Endometrium (tissue), 2 donors: ENCODE results near the gene QPCT.
"Not testable (repeated sequence)": the region's sequence is repeated elsewhere in the genome, so short reads cannot be mapped to it uniquely, and the experiment has no call there.

Experiments
- FAIRE-seq: peaks from 2 replicates; lab custom pipeline; 2012; peaks lifted over from hg19 to GRCh38; lab: Jason Lieb, UNC
- donor health status: control.
- donor health status: control.

The QPCT gene

DNA sequence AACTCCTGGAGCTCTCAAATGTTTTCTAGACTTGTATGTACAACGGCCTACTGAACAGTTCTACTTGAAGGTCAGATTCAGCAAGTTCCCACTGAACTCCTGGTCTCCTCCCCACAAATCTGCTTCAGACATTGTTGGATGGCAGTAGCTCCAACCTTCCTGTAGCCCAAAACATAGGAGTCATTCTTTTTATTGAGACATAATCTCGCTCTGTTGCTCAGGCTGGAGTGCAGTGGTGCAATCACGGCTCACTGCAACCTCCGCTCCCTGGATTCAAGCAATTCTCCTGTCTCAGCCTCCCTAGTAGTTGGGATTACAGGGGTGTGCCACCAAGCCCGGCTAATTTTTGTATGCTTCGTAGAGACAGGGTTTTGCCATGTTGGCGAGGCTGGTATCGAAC lies 47.3 kb downstream of the QPCT start:
- no peak for FAIRE-seq

DNA sequence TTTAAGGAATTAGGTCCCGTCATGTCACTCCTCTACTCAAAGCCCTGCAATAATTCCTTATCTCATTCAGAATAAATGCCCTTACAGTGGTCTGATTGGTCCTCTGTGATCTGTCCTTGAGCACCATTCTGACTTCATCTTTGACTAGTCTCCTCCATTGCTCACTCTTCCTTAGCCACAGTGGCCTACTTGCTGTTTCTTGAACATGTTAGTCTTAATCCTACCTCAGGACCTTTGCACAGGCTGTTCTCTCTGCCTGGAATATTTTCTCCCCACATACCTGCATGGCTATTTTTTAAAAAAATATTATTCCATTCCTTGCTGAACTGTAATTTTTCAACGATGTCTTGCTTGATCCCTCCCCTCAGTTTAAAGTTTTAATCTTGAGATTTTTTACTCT lies 48.0 kb downstream of the QPCT start:
- FAIRE-seq, result no peak

DNA sequence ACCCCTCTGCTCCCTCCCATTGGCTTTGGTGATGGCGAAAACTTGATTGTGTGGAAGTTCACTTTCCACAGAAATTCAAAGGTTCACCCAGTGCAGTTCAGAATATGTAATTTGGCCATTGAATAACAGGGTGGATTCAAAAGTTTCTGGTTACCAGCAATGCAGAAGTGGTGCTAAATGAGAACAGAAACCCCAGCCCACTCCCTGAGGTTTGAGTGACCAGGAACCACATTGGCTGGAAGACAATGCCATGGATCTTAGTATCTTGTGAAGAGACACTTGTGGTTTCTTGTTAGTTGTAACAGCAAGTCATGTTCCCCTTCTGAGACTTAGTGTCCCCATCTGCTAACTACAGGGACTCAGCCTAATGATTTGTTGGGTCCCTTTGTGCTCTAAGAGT lies 49.8 kb downstream of the QPCT start:
- no peak for FAIRE-seq

DNA sequence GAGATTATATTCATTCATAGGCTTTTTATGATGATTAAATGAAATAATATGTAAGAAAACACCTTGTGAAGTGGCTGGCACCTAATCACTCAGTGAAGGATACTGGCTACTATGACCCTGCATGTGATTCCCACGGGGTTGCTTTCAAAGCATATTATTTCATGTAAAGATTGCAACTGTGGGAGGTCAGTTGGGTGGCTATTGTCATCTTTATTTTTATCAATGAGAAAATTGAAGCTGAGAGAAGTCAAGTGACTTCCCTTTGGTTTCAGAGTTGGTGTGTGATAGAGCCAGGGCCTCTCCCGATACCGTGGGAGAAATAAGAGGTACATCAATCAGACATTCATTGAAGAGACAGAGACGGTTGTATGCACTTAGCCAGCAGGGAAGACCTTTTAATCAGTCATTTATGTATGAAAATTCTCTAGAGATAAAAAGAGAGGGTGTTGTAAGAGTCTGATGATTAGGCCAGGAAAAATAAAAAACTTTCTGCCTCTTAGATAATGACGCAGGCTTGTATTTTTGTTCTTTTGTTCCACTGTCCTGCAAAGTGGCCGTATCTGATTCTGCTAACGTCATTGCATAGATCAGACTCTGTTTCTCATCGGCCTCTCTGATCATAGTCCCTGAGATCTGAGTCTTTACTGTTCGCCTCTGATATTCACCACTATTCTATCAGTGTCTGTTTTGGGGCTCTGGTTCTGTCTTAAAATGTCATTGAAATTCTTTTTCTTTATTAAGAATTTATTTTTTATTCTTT lies 50.5 kb downstream of the QPCT start:
- no peak for FAIRE-seq

DNA sequence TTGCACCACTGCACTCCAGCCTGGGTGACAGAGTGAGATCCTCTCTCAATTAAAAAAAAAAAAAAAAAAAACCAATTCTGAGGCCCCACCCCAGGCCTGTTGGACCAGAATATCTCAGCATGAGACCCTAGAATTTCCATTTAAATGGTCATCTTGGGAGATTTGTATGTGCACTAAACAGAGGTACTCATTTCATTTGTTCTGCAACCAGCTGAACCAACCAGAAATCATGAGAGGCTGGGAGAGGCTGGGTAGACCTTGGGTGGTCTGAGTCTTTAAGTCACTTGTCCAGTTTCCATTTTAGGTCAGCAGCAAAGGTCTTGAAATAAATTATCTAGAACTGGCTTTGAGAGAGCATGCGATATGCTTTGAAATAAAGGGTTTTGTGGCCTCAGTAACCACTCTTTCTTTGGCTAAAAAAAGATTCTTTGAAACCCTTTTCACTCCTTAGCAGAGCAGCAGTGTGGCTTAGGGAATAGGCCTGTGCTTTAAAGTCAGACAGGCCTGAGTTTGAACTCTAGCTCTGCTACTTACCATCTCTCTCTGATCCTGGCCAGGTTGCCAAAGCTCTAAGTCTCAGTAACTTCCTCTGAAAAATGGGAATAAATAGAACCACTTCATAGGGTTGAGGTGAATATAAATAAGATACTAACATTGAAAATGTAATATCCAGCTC lies 52.6 kb downstream of the QPCT start:
- FAIRE-seq, result no peak

DNA sequence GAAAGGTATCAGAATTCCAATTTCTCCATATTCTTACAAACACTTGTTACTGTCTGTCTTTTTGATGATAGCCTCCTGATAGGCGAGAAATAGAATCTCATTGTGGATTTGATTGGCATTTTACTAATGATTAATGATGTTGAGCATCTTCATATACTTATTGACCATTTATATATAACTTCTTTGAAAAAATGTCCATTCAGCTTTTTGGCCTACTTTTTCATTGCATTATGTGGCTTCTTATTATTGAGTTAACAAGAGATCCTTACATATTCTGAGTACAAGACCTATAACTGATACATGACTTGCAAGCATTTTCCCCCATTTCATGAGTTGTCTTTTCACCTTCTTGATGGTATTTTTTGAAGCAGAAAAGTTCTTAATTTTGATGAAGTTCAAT lies 54.6 kb downstream of the QPCT start:
- FAIRE-seq, result no peak

DNA sequence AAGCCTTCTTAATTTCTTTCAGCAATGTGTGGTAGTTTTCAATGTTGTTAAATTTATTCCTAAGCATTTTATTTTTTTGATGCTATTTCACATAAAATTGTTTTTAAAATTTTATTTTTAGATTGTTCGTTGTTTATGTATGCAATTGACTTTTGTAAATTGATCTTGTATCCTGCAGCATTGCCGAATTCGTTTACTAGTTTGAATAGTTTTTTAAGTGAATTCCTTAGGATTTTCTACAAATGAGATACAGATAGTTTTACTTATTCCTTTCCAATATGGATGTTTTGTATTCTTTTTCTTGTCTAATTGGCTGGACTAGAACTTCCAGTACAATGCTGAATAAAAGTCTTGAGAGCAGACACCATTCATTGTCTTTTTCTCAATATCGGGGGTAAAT lies 55.6 kb downstream of the QPCT start:
- FAIRE-seq, result peak; percentile 18

DNA sequence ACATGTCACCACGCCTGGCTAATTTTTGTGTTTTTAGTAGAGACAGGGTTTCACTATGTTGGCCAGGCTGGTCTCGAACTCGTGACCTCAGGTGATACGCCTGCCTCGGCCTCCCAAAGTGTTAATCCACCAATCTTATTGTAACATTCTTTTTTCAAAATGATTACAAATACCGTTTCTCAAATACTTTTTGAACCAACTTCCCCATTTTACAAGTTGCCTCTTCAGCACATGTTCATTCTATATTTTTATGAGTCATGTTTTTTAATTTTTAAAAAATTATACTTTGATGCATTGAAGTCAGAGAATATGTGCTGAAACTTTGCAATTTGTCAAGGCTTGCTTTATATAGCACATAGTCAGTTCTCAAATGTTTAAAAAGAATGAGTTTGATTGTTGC lies 58.2 kb downstream of the QPCT start:
- FAIRE-seq, result no peak

DNA sequence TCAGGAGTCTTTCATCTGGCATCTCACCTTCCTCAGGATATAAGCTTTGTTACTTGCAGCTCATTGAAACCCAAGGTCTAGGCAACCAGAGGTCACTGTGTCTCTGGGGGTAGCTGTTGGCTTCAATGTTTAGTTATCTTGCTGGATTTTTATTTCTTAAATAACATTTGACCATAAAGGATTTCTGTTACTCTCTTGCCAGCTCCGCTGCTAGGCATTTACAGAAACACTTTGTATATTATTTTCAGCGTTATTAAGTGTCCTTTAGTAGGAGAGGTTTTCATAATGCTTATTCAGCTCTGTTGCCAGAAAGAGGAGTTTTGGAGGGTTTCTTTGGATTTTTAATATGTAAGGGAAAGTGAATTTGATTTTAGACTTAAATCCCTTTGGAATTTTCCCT lies 61.4 kb downstream of the QPCT start:
- FAIRE-seq, result no peak

DNA sequence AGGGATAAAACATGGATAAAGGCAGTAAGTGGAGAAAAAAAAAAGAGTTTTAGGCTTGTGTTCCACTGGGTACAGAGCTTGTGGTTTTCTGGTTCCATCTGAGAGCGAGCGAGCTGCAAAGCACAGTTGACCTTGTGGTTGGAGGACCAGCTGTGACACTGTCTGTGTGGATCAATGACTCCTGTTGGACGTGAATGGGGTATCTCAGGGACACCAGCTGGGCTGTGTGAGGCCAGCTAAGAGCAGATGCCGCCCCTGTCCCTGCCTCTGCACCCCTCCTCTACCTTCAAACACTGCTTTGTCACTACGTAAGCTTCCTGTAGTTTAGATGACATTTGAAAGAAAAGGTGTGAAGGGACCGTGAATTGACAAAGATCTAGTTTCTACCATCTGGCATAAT lies 67.8 kb downstream of the QPCT start:
- FAIRE-seq, result no peak

DNA sequence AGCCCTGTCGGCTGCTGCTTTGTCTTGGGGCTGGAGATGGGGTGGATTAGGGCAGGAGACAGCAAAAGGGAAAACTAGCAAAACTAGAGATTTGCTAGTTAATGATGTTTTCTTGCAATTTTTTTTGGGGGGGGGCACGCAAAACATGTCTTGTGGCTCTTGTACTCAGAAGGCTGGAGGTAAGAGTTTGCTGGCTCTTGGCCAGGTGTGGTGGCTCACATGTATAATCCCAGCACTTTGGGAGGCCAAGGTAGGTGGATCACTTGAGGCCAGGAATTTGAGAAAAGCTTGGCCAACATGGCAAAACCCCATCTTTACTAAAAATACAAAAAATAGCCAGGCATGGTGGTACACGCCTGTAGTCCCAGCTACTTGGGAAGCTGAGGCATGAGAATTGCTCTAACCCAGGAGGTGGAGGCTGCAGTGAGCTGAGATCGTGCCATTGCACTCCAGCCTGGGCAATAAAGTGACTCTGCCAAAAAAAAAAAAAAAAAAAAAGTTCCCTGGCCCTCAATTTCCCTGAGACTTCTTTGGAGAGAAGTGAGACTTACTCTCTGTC lies 69.6 kb downstream of the QPCT start:
- not testable (repeated sequence) for FAIRE-seq

DNA sequence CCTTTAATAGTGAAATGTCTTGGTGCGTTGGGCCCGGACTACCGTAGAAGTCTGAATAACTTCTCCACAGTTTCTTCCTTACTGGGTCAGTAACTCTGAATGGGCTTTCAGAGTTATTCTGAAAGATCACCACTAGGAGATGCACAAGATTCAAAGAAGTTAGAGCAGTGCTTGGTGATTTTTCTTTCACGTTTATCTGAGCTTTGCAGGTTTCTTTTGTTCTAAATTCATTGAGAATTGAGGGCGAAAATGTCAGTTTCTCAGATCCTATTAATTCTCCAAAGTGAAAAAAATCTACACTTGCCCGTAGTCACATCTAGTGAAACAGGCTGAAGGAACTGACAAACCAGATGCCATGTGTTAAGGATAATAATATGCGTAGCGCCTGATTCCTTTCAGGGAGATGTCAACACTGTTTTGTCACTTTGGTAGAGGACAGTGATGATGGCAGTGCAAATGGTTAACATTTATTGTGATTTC lies 70.1 kb downstream of the QPCT start:
- FAIRE-seq, result peak; percentile 39

DNA sequence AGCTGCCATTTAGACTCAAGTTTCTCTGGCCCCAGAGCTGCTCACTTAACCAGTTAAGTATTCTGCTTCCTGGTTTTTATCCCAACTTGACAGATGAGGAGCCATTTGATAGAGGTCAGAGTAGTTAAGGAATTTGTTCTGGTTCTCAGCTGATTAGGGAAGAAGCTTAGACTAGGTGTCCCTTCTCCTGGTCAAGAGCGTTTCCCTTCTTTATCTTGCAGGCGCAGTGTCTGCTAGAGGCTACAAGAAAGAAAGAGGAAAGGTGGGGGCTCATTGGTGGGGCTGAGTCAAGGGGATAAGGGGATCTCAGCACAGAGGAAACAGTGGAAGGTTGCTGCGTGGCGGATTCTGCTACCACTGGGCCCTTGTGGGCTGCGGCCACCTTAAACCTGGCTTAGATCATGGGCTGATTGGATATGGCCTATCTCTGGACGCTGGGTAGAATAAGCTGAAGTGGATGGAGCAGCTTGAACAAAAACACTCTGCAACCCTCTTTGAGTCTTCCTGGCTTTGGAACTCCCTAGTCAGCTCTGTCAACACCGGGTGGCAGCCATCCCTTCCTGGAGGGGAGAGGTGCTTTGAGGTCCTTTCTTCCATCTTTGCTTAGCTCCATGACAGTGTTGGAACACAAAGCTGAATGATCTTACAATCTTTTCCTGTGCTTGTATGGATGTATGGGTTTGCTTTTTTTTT lies 70.8 kb downstream of the QPCT start:
- no peak for FAIRE-seq

DNA sequence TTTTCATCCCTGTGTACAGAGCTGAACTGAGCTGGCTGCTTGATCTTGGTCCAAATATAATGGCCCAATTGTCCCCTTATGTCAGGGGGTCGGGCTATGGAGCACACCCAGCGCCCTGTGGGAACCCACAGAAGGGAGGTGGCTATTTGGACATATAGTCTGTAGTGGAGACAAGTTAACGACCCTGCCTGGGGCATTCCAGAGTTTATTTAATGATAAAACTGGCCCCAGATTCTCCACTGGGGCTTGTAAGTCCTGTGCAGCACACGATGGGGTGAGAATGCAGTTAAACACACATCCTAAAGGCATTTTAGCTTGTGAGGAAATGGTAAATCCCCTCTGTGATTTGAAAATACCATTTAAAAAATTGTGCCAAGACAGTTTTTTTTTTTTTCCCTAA lies 72.9 kb downstream of the QPCT start:
- FAIRE-seq, result no peak

DNA sequence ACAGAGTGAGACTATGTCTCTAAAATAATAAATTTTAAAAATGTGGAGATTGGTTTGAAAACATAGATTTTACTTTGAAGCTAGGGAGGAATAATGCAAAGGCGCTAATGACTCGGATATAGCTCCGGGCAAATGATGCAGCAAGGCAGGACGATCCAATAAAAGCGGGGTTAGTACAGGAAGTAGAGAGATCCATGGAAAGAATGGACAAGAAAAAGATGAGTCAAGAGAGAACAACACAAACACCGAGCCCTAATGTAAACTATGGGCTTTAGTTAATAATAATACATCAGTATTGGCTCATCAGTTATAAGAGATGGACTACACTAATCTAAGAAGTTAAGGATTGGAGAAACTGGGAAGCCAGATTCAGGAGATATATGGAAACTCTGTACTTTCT lies 74.5 kb downstream of the QPCT start:
- no peak for FAIRE-seq

DNA sequence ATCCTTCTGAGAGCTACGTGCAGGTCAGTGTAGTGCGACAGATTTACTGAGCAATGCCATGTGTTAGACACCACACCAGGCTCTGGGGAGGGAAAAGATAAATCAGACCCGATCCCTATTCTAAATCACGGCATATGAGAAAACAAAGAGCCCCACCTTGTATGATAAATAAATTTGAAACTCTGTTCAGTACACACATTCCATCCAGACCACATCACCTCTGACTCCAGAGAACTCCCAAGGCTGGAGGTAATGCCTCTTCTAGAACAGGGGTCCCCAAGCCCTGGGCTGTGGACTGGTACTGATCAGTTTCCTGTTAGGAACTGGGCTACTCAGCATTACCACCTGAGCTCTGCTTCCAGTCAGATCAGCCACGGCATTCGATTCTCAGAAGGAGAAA lies 77.3 kb downstream of the QPCT start:
- no peak for FAIRE-seq

DNA sequence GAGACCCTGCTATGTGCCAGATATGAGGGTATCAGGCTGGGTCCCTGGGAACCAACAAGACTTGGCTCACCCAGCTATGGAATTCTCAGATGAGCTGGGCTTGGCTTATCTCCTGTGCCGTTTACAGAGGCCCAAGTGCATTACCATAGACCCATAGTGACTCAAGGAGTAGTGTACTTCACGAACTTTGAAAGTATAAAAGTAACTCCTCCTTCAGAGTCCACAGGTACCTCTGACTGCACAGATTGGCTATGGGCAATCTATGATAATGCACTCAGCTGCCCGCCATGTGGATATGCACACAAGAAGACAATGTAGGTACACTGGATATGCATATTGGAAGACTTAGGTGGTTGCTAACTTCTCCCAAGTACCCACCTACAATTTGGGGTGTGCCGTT lies 78.4 kb downstream of the QPCT start:
- FAIRE-seq, result no peak
